ENCODE data around the gene CLEC4M.

DNA sequence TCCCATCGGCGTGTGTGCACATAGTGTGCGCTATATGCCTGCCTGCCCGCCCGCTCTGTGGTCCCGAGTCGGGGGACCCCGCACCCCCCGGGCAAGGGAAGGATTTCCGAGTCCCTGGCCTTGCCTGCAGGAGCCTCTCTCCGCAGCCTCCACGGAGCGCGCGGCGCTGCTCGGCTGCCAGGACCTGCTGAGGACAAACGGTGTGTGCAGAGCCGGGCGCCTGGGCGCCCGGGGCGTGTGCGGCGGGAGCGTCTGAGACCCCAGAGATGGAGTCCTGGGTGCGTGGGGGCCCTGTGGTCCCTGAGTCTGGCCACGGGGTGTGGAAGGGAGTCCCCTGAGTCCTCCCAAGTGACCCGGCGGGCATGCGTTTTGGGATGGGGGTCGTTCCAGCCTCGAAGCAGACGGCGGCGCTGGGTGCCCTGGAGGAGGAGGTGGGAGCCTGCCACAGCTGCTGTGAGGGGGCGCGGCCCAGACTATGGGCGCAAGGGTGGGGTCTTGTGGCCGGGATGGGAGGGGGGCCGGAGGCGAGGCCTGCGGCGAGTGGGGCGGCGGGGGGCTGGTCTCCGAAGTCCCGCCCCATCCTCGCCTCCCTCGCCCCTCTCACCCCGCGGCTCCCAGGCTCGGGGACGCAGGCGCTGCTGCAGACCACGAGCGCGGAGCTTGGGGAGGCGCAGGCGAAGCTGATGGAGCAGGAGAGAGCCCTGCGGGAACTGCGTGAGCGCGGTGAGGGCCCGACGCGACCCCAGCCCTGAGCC, 25.3 kb downstream of the CLEC4M start:
- TF ChIP-seq, protein P1, sequence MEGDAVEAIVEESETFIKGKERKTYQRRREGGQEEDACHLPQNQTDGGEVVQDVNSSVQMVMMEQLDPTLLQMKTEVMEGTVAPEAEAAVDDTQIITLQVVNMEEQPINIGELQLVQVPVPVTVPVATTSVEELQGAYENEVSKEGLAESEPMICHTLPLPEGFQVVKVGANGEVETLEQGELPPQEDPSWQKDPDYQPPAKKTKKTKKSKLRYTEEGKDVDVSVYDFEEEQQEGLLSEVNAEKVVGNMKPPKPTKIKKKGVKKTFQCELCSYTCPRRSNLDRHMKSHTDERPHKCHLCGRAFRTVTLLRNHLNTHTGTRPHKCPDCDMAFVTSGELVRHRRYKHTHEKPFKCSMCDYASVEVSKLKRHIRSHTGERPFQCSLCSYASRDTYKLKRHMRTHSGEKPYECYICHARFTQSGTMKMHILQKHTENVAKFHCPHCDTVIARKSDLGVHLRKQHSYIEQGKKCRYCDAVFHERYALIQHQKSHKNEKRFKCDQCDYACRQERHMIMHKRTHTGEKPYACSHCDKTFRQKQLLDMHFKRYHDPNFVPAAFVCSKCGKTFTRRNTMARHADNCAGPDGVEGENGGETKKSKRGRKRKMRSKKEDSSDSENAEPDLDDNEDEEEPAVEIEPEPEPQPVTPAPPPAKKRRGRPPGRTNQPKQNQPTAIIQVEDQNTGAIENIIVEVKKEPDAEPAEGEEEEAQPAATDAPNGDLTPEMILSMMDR (IDR thresholded peaks at IDR 0.05 in 4 of 5, conservative IDR thresholded peaks at IDR 0.05 in 1 of 5), result no peak
- TF ChIP-seq POLR2A (IDR thresholded peaks at IDR 0.05), result no peak

Measured in gastrocnemius medialis (tissue), 4 donors.